GM06990 (cell line): Measurements from ENCODE around the gene HBA1.
"Not testable (repeated sequence)": the region's sequence is repeated elsewhere in the genome, so short reads cannot be mapped to it uniquely, and the experiment has no call there.

Experiments used
- DNase-seq: peaks from one replicate; pipeline ENCODE4 v3.0.0-alpha.2; 2011; ENCODE audit not compliant: insufficient read length; ENCODE audit errors: extremely low read depth
- H3K27me3 ChIP-seq: replicated peaks from 2 replicates; pipeline ENCODE4 v1.6.0; 2011; ENCODE audit warnings: low read length; ENCODE audit not compliant: control insufficient read depth, insufficient read depth
- H3K36me3 ChIP-seq: 2 replicates; pipeline ENCODE4 v1.5.1; 2011; ENCODE audit warnings: low read length; ENCODE audit not compliant: control insufficient read depth, insufficient read depth
- H3K4me3 ChIP-seq: replicated peaks from 2 replicates; pipeline ENCODE4 v1.5.1; 2011; ENCODE audit warnings: low read depth, mild to moderate bottlenecking, control low read depth, low read length
- CTCF ChIP-seq: IDR thresholded peaks from 2 replicates; pipeline ENCODE4 v1.5.1; 2011; ENCODE audit warnings: low read length, control low read depth, mild to moderate bottlenecking, inconsistent platforms; ENCODE audit not compliant: insufficient read depth, poor library complexity, severe bottlenecking

Gene HBA1

GRCh38 chr16:146646-147045 is 29.8 kb upstream of the HBA1 start:
- TF ChIP-seq CTCF: no peak
- DNase-seq: no peak
- Histone ChIP-seq H3K4me3 (no peak overlapping the region), H3K36me3 (no peaks in the 10 kb centered on the region), H3K27me3 (no peaks in the 10 kb centered on the region)

DNA sequence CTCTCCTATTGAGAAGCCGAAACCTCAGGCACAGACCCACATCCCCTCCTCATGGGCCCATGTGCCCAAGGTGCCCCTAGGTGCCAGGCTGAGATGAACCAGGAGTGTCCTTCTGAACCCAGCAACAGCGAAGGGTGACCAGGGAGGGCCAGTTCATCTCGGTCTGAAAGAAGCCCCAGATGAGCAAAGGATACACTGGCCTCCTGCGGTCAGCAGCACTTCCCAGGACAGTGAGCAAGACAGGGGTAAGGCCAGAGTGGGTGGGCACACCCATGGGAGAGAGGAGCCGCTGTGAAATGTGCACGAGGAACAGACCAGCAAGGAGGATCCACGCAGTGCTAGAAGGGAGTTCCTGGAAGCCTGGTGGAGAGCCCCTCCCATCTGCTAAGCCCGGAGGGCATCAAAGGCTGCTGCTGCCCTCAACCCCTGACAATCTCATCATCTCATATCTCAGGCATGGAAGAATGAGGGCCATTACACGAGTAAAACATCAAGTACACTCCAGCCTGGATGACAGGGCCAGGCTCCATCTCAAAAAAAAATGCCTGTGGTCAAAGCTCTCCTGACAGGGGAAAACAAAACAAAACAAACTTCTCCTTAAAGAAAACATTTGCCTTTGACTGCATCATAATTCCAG is 27.3 kb upstream of the HBA1 start:
- no peak for TF ChIP-seq CTCF
- H3K36me3 ChIP-seq: no peaks in the 10 kb centered on the region
- DNase-seq: no peak
- H3K27me3 ChIP-seq: no peaks in the 10 kb centered on the region
- H3K4me3 ChIP-seq: no peak overlapping the region

GRCh38 chr16:152141-153128 is 24.0 kb upstream of the HBA1 start, which contains the start of gene HBZ:
Gene HBZ, plus strand, starts transcription at chr16:152644. Its CDS starts 266 bp downstream, at chr16:152910.
- no peak for TF ChIP-seq CTCF
- Histone ChIP-seq H3K27me3 (no peaks in the 10 kb centered on the region), H3K4me3 (no peak within 1 kb of the TSS), H3K36me3 (no peaks in the 10 kb centered on the region)
- no peak for DNase-seq

DNA sequence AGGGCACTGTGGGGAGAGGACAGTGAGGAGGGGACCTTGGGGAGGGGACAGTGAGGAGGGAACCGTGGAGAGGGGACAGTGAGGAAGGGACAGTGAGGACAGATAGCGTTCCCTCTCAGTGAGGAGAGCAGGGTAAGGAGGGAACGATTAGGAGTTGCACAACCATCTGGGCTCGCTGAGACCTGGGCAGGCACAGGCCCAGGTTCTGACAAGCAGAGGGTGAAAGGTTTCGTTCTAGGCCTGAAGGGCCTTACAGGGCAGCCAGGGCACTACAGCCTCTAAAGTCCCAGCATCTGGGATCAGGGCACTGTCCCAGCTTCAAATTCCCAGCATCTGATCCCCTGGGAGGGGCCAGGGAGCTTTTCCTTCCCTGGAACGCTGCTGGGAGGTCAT is 23.4 kb upstream of the HBA1 start:
- not testable (repeated sequence) for H3K27me3 ChIP-seq

DNA sequence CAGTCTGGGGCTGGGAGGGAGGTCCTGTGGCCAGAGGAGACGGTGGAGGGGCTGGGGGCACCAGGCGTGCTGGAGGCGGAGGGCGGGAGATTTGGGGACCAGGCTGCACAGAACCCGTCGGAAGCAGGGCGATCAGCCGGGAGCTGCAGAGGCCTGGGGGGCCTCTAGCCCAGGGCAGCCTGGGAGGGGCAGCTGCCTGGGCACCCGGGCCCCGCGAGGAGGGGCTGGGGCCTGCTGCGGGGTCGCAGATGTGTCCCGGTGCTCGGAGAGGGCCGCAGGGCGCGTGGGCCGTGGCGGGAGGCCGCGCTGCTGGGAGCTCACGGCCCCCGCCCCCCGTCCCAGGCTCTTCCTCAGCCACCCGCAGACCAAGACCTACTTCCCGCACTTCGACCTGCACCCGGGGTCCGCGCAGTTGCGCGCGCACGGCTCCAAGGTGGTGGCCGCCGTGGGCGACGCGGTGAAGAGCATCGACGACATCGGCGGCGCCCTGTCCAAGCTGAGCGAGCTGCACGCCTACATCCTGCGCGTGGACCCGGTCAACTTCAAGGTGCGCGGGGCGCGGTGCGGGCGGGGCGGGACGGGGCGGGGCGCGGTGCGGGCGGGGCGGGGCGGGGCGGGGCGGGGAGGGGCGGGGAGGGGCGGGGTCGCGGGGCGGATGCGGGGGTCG is 22.8 kb upstream of the HBA1 start:
- not testable (repeated sequence) for H3K4me3 ChIP-seq, H3K36me3 ChIP-seq, DNase-seq, H3K27me3 ChIP-seq

More for the DNA sequence above, 23.4 kb upstream of the HBA1 start:
- not testable (repeated sequence) for DNase-seq, H3K4me3 ChIP-seq, H3K36me3 ChIP-seq

GRCh38 chr16:154217-155030 is 22.1 kb upstream of the HBA1 start:
- DNase-seq: no peak
- H3K4me3 ChIP-seq: no peak overlapping the region; the same call in 1 of the 2 replicates
- no peaks in the 10 kb centered on the region for H3K27me3 ChIP-seq

More at GRCh38 chr16:154217-155030, 22.1 kb upstream of the HBA1 start:
- no peaks in the 10 kb centered on the region for H3K36me3 ChIP-seq
- no peak for TF ChIP-seq CTCF
